CD4-positive, alpha-beta T cell treated with Interleukin-1 beta for 1 hour (primary cell): Measurements from ENCODE around the gene TLK2.
A peak's percentile ranks its signal among the peaks of the same experiment; 100 is the strongest.
"Not testable (repeated sequence)": the region's sequence is repeated elsewhere in the genome, so short reads cannot be mapped to it uniquely, and the experiment has no call there.

Source experiments
- DNase-seq, 2 donors: peaks; one replicate each; pipeline ENCODE4 v3.0.0-alpha.2; 2020 to 2022

Gene TLK2

GRCh38 chr17:62611292-62611691 lies 132.7 kb downstream of the TLK2 start:
- DNase-seq: no peak

- peak; percentile 7 to 15 for DNase-seq
Observed at GRCh38 chr17:62611728-62612127, 133.1 kb downstream of the TLK2 start.

GRCh38 chr17:62612289-62612688 lies 133.7 kb downstream of the TLK2 start:
- DNase-seq: not testable (repeated sequence)

- not testable (repeated sequence) for DNase-seq
Observed at GRCh38 chr17:62613095-62613494, 134.5 kb downstream of the TLK2 start.

GRCh38 chr17:62614142-62614541 lies 135.5 kb downstream of the TLK2 start:
- no peak for DNase-seq

GRCh38 chr17:62615503-62615902 lies 136.9 kb downstream of the TLK2 start:
- DNase-seq: no peak

GRCh38 chr17:62616993-62617893 lies 138.6 kb downstream of the TLK2 start:
- no peak for DNase-seq

GRCh38 chr17:62617894-62618472 lies 139.4 kb downstream of the TLK2 start:
- DNase-seq: no peak

GRCh38 chr17:62618647-62619416 lies 140.2 kb downstream of the TLK2 start:
- DNase-seq: no peak

- DNase-seq: no peak
Observed at GRCh38 chr17:62619417-62620155, 141.0 kb downstream of the TLK2 start.

- DNase-seq: no peak
Observed at GRCh38 chr17:62621223-62621622, 142.6 kb downstream of the TLK2 start.

- peak in 1 of 2 donors; percentile 6 for DNase-seq
Observed at GRCh38 chr17:62625184-62625869, 146.7 kb downstream of the TLK2 start.

- DNase-seq: no peak
Observed at GRCh38 chr17:62625870-62626200, 147.2 kb downstream of the TLK2 start.

- DNase-seq: no peak
Observed at GRCh38 chr17:62626719-62627218, 148.1 kb downstream of the TLK2 start.

- no peak for DNase-seq
Observed at GRCh38 chr17:62627219-62627903, 148.7 kb downstream of the TLK2 start, which contains the start of gene MRC2. MRC2 (plus strand) TSS chr17:62627670; CDS start chr17:62627803, 133 bp downstream.

GRCh38 chr17:62627904-62628633 lies 149.4 kb downstream of the TLK2 start:
- DNase-seq: no peak

GRCh38 chr17:62628831-62629555 lies 150.4 kb downstream of the TLK2 start:
- DNase-seq: no peak

GRCh38 chr17:62629556-62630364 lies 151.1 kb downstream of the TLK2 start:
- no peak for DNase-seq
